Activated CD8-positive, alpha-beta memory T cell treated with anti-CD3 and anti-CD28 coated beads, Interleukin-2, amount 10 ng/mL, durations not matched to agents 7 days and 5 days (primary cell): Measurements from ENCODE around the gene TIGD2. TPM values are rescaled to one million over a fixed set of nuclear protein-coding genes. Genes with fewer than 3 reads are reported as not detected.
"Not testable (repeated sequence)": the region's sequence is repeated elsewhere in the genome, so short reads cannot be mapped to it uniquely, and the experiment has no call there.

Experiments used
- ATAC-seq: fragments of 150-1000 bp; cut with Tn5 transposase; one replicate; pipeline ENCODE4 v1.10.0; 2021; ENCODE audit warnings: moderate library complexity
- CTCF ChIA-PET: fragments of 350-600 bp; sonication (Branson Sonifier 250); formaldehyde crosslinking; loops from one replicate; lab custom pipeline; 2021; ENCODE audit warnings: antibody characterized with exemption; lab: Charles Lee
- DNase-seq: peaks from one replicate; pipeline ENCODE4 v3.0.0-alpha.2; 2020
- H3K27ac Mint-ChIP-seq: one replicate; pipeline ENCODE4 v1.8.0; 2021; ENCODE audit warnings: mild to moderate bottlenecking, mixed read lengths
- H3K27me3 Mint-ChIP-seq: one replicate; pipeline ENCODE4 v1.8.0; 2021; ENCODE audit warnings: mixed read lengths
- H3K36me3 Mint-ChIP-seq: one replicate; pipeline ENCODE4 v1.8.0; 2021; ENCODE audit warnings: mild to moderate bottlenecking, mixed read lengths
- H3K4me1 Mint-ChIP-seq: one replicate; pipeline ENCODE4 v1.8.0; 2021; ENCODE audit warnings: mixed read lengths
- H3K4me3 Mint-ChIP-seq: one replicate; pipeline ENCODE4 v1.8.0; 2021; ENCODE audit warnings: mild to moderate bottlenecking, moderate library complexity, mixed read lengths
- H3K9me3 Mint-ChIP-seq: one replicate; pipeline ENCODE4 v1.8.0; 2022; ENCODE audit warnings: low read depth, mixed read lengths
- total RNA-seq, 2 experiments: library from RNA; stranded (reverse); gene quantifications; one replicate each; pipeline ENCODE4 v1.2.3, GENCODE V29; 2021

TIGD2 gene
- total RNA-seq, 2 experiments from 2014 or later = 3.7 to 4.6 TPM

DNA sequence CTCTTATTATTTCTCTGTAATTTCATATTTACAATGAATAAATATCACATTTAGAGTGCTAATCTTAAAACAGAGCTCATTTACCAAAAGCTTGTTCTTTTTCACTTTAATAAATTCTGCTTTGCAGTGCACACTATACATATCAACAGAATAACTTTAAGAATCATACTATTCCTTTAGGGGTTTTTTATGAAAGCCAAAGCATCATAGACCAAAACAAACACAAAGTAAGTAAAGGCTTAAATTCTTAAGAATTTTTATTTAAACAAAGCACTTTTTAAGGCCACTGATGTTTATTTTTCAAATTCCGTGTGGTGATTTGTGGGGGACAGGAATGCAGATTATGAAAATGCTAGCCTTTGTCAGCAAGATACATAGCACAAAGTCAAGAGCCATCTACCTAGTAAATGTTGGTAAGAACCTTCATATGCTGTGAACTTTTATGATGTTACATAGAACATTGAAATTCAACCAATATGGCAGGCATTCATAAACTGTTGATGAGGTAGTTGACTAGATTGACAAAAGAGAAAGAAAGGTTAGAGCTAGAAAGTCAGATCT lies 17.8 kb downstream of the TIGD2 start:
- H3K36me3 Mint-ChIP-seq = no peaks in the 10 kb centered on the region
- ATAC-seq (no peak), DNase-seq (no peak)
- no peaks in the 10 kb centered on the region for H3K9me3 Mint-ChIP-seq
- no peak overlapping the region for H3K4me3 Mint-ChIP-seq
- CTCF ChIA-PET = no interaction called here
- H3K4me1 Mint-ChIP-seq = peaks cover 16% of the 10 kb centered on the region
- H3K27ac Mint-ChIP-seq = no peak overlapping the region
- H3K27me3 Mint-ChIP-seq = peaks cover 7% of the 10 kb centered on the region

DNA sequence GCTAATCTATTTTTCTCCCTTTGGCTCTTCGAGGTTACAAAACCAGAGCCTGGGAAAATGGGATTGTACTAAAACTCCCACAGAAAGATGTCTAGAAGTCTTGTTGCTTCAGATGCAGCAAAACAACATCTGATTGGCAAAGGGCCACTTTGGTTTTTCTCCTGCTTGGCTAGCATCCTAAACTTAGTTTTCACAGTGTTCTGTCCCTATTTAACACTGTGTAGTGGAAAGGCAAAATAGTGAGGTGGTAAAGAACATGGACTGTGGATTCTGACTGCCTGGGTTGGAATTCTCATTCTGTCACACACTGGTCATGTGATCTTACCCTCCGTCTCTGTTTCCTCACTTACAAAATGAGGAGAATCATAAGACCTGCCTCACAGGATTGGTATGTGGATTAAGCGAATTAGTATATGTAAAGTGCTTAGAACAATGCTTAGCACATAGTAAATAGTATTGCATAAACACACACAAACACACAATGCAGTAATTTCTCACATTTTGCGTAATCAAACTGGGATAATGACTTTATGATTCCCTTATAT lies 23.5 kb downstream of the TIGD2 start:
- H3K9me3 Mint-ChIP-seq = no peaks in the 10 kb centered on the region
- ATAC-seq (no peak), DNase-seq (no peak)
- peaks cover 6% of the 10 kb centered on the region for H3K27me3 Mint-ChIP-seq
- CTCF ChIA-PET = no interaction called here
- no peaks in the 10 kb centered on the region for H3K36me3 Mint-ChIP-seq
- no peaks in the 10 kb centered on the region for H3K4me1 Mint-ChIP-seq
- H3K4me3 Mint-ChIP-seq = no peak overlapping the region
- no peak overlapping the region for H3K27ac Mint-ChIP-seq

DNA sequence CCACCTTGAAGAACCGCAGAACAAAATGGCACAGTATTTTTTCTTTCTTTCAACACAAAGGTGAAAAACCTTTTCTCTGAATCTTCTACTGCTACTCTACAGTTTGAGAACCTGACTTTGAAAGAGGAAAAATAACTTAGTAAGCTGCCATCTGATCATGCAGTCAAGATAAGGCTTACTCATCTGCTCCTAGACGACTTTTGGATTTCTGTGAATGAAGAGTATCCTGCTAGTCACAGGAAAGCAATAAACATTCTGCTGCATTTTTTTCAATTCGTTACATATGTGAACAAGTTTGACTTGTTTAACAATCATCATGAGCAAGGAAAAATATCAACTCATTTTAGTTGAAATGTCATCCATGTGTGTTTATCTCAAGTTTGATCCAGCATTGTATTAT lies 25.2 kb downstream of the TIGD2 start:
- Mint-ChIP-seq H3K4me3 (no peak overlapping the region), H3K27me3 (peaks cover 2% of the 10 kb centered on the region), H3K36me3 (no peaks in the 10 kb centered on the region), H3K4me1 (no peaks in the 10 kb centered on the region), H3K27ac (no peak overlapping the region), H3K9me3 (no peaks in the 10 kb centered on the region)
- DNase-seq (no peak), ATAC-seq (no peak)
- CTCF ChIA-PET = no interaction called here

DNA sequence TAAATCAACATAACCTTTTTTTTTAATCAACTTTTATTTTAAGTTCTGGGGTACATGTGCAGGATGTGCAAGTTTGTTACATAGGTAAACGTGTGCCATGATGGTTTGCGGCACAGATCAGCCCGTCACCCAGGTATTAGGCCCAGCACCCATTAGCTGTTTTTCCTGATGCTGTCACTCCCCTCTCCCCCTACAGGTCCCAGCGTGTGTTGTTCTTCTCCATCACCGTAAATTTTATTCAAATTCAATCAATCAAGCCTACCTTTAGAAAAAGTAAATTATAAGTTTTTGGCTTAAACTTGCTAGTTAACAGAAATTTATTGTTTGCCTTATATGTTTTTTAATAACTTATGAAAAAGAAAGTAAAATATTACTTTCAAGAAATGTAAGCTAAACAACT lies 25.9 kb downstream of the TIGD2 start:
- CTCF ChIA-PET = interaction anchor here (0.7 kb wide), 1 partner anchor 57 kb away, joined by 3 read pairs; no protein-coding TSS in a partner anchor
- Mint-ChIP-seq H3K27ac (no peak overlapping the region), H3K4me1 (no peaks in the 10 kb centered on the region), H3K27me3 (peaks cover 2% of the 10 kb centered on the region), H3K36me3 (no peaks in the 10 kb centered on the region), H3K9me3 (no peaks in the 10 kb centered on the region), H3K4me3 (no peak overlapping the region)
- ATAC-seq (no peak), DNase-seq (no peak)

DNA sequence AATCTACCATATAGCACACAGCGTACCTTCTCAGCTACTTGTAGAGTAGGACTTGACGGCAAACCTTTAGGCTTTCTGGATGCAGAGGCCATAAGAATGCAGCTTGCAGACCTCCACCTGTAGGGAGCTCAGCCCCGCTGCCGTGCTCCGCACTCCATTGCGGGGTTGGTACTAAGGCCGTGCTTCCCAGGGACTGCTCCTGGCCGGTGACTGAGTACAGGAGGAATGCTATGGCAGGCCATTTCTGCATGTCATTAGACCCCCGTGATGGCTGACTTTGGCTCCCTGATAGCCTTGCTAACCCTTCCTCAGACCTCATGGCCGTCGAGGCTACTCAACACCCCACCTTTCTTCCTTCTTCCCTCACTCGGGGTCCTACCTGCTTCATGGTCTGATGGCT lies 26.4 kb downstream of the TIGD2 start:
- Mint-ChIP-seq H3K27ac (no peak overlapping the region), H3K9me3 (no peaks in the 10 kb centered on the region), H3K4me1 (no peaks in the 10 kb centered on the region), H3K27me3 (peaks cover 2% of the 10 kb centered on the region), H3K4me3 (no peak overlapping the region), H3K36me3 (no peaks in the 10 kb centered on the region)
- ATAC-seq (no peak), DNase-seq (no peak)
- CTCF ChIA-PET = interaction anchor here (0.7 kb wide), 1 partner anchor 57 kb away, joined by 3 read pairs; no protein-coding TSS in a partner anchor

DNA sequence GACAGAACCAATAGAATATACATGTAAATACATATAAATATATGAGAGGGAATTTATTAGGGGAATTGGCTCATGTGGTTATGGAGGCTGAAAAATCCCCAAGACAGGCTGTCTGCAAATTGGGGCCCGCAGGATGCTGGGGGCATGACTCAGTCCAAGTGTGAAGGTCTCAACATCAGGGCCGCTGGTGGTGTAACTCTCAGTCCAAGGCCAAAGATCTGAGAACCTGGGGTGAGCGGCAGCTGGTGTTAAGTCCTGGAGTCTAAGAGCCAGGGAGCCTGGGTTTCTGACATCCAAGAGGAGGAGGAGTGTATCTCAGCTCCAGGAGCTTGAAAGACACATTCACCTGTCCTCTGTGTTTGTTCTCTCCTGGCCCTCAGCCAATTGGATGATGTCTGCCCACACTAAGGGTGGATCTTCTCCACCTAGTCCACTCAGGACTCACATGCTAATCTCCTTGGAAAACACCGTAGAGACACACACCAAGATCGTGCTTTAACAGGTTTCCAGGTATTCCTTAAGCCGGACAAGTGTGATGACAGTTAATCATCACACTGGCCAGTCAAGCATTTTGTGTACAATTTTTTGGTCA lies 28.9 kb downstream of the TIGD2 start:
- Mint-ChIP-seq H3K27me3 (peaks cover 2% of the 10 kb centered on the region), H3K27ac (no peak overlapping the region), H3K4me3 (no peak overlapping the region), H3K9me3 (no peaks in the 10 kb centered on the region), H3K36me3 (no peaks in the 10 kb centered on the region), H3K4me1 (no peaks in the 10 kb centered on the region)
- ATAC-seq = no peak
- CTCF ChIA-PET = interaction anchor here (1.5 kb wide), 1 partner anchor 19 kb away, joined by 3 read pairs; no protein-coding TSS in a partner anchor
- DNase-seq = no peak

DNA sequence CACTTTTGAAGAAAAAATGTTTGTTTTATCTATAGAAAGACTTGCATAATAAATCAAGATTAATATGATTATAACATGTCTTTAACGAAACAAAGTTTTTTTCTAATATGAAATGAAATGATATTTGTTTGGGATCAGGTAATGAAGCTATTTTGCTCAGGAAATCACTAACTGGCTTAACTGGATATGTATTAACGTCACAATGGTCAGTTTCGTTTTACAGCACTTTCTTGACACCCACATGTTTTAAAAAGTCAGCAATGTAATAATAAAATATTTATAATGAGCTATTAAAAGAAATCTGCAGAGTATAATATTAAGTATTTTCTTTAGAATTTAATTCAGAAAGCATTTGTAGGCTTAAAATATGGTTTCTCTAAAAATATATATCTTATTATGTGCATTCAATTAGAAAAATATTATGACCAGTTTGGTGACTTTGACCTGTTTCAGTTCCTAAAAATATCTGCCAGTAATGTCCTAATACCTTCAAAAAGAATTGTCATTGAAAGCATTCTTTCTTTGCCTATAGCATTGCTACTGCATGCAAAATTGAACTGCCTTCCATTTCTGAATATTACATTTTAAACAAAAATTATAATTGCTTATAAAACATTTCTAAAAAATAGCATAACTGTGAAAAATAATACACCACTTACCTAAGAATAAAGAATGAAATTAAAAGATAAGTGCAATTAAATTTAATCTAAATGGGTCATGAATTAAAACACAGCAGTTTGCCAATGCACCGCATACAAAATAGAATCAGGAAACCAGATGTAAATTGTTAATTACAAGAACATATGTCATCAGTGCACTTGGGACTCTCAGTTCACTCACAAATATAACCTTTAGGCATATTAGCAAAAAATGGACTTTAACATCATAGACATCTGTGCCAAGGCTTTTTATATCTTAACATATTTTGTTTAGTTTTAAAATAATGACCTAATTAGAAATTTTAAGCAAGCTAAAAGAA lies 31.6 kb downstream of the TIGD2 start:
- CTCF ChIA-PET = no interaction called here
- Mint-ChIP-seq H3K9me3 (no peaks in the 10 kb centered on the region), H3K36me3 (no peaks in the 10 kb centered on the region), H3K27ac (no peak overlapping the region), H3K27me3 (peaks cover 2% of the 10 kb centered on the region), H3K4me1 (no peaks in the 10 kb centered on the region), H3K4me3 (no peak overlapping the region)
- ATAC-seq (no peak), DNase-seq (no peak)

DNA sequence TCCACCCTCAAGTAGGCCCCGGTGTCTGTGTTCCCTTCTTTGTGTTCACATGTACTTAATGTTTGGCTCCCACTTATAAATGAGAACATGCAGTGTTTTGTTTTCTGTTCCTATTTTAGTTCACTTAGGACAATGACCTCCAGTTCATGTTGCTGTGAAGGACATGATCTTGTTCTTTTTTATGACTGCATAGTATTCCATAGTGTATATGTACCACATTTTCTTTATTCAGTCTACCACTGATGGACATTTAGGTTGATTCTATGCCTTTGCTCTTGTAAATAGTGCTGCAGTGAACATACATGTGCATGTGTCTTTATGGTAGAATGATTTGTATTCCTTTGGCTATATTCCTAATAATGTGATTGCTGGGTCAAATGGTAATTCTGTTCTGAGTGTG lies 33.3 kb downstream of the TIGD2 start:
- H3K27me3 Mint-ChIP-seq, CTCF ChIA-PET, H3K36me3 Mint-ChIP-seq, H3K9me3 Mint-ChIP-seq, H3K4me3 Mint-ChIP-seq, H3K27ac Mint-ChIP-seq, DNase-seq, ATAC-seq, H3K4me1 Mint-ChIP-seq: not testable (repeated sequence)

DNA sequence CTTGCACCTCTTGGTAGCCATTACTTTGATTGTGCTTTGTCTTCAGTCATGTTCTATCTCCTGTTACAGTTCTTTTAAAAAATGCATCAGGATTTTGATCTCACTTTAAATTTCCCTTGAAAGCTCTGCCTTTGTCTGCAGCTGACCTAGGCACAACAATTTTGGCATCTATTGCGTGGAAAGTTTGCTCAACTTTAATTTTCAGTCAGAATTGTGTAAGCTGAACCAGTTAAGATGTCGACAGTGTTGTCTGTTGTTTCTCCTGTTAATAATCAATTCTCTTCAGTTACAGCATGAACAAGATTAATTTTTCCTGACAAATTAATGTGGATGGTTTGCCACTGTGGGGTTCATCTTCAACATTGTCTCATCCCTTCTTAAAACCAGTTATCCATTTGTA lies 34.9 kb downstream of the TIGD2 start:
- no peak overlapping the region for H3K27ac Mint-ChIP-seq
- CTCF ChIA-PET = no interaction called here
- H3K4me1 Mint-ChIP-seq = no peaks in the 10 kb centered on the region
- DNase-seq (no peak), ATAC-seq (no peak)
- H3K4me3 Mint-ChIP-seq = no peak overlapping the region
- H3K27me3 Mint-ChIP-seq = peaks cover 2% of the 10 kb centered on the region
- H3K36me3 Mint-ChIP-seq = no peaks in the 10 kb centered on the region
- H3K9me3 Mint-ChIP-seq = no peaks in the 10 kb centered on the region

DNA sequence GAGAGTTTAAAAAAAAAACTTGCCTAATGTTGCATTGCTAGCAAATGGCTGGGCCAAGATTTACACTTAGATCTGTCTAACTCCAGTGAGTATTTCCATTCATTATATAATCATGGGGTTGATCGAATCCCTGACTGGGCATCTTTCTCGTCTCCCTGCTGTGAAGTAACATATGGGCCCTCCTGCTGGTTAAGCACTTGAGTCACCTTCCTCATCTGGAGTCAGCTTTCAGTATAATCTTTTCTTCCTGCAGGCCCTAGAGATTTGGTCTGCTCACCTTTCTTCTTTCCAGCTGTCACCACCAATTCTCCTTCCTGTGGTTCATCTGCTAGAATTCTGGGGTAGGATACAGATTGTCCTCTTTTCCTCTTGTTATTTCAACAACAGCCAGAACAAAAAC lies 41.6 kb downstream of the TIGD2 start:
- ATAC-seq (no peak), DNase-seq (no peak)
- Mint-ChIP-seq H3K9me3 (no peaks in the 10 kb centered on the region), H3K4me1 (no peaks in the 10 kb centered on the region), H3K36me3 (no peaks in the 10 kb centered on the region), H3K27ac (no peak overlapping the region), H3K27me3 (peaks cover 3% of the 10 kb centered on the region), H3K4me3 (no peak overlapping the region)
- CTCF ChIA-PET = no interaction called here

DNA sequence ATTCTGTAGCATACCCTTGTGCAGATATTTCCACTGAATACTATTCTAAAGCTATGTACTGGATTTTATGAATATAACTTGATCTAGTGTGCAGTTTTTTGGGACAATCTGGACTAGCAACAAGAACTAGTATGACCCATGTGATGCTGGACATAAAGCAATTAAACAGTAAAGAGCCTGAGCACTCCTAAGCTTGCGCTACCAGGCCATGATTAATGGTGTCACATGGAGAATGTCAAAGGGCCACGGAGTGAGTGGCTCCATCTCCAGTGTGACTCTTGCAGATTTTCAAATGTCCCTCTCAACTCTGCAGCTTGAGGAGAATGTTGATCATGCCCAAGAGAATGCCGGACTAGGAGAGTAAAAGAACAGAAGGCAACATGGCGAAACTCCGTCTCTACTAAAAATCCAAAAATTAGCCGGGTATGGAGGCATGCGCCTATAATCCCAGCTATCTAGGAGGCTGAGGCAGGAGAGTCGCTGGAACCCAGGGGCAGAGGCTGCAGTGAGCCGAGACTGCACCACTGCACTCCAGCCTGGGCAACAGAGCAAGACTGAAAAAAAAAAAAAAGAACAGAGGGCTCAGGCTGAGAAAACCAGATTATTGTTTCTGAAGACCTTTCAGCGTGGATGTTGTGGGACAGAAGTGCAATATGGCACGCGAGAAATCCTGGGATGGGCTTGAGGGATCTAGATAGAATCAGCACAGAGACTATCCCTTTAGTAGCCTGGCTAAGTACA lies 45.0 kb downstream of the TIGD2 start:
- ATAC-seq (no peak), DNase-seq (no peak)
- H3K4me1 Mint-ChIP-seq = no peaks in the 10 kb centered on the region
- CTCF ChIA-PET = no interaction called here
- peaks cover 11% of the 10 kb centered on the region for H3K27me3 Mint-ChIP-seq
- no peaks in the 10 kb centered on the region for H3K36me3 Mint-ChIP-seq
- no peak overlapping the region for H3K27ac Mint-ChIP-seq
- no peak overlapping the region for H3K4me3 Mint-ChIP-seq
- no peaks in the 10 kb centered on the region for H3K9me3 Mint-ChIP-seq

DNA sequence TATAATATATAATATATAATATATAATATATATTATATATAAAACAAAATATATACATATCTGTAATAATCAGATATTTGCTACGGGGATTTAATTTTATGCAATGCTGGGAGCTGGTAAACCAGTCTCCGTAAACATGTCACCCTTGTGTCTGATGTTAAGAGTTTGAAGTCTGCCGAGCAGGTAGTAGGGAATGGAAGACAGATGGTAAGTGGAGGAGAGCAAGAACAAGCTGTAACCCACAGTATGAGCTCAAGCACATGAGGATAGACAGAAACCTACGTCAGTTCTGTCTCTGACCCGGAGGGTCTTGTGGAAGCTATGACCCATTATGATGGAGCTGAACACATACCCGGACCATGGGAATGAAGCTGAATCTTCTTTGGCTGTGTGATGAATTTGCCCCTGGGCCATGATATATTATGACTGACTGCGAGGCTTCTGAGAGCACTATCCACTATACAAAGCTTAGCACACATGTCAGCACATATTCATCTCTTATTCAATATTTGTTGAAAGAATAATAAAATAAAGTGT lies 46.2 kb downstream of the TIGD2 start:
- no peaks in the 10 kb centered on the region for H3K36me3 Mint-ChIP-seq
- no peak overlapping the region for H3K27ac Mint-ChIP-seq
- DNase-seq (no peak), ATAC-seq (no peak)
- H3K4me3 Mint-ChIP-seq = no peak overlapping the region
- H3K4me1 Mint-ChIP-seq = no peaks in the 10 kb centered on the region
- H3K9me3 Mint-ChIP-seq = no peaks in the 10 kb centered on the region
- CTCF ChIA-PET = no interaction called here
- H3K27me3 Mint-ChIP-seq = peaks cover 11% of the 10 kb centered on the region
